ENCODE results near the gene KIF21B. TPM values are rescaled to one million over a fixed set of nuclear protein-coding genes. Genes with fewer than 3 reads are reported as not detected.

The KIF21B gene
- total and polyA plus RNA-seq, 2 of the 4 experiments (the other 2 are of a cell fraction) = 0.36 to 0.55 TPM

GRCh38 chr1:200988693-200989092 lies 34.8 kb downstream of the KIF21B start:
- WGBS, 2 experiments (ENCODE audit: extremely low coverage in 2 of 2, insufficient read length in 1 of 2) = 100% methylated on average over 2 of the region's 9 CpGs; no CpG with 5 or more reads in 1 of the 2 experiments
- Histone ChIP-seq H4K5ac (ENCODE audit: low read depth, low read length) (no peak overlapping the region), H3K4me1 (ENCODE audit: control insufficient read depth, insufficient read depth, low read length) (no peaks in the 10 kb centered on the region), H3K27ac (ENCODE audit: insufficient read depth, low read length) (no peak overlapping the region), H2AK9ac (replicated peaks; ENCODE audit: low read depth, low read length, poor library complexity) (no peak overlapping the region), H3K36me3 (ENCODE audit: control insufficient read depth, insufficient read depth, low read length) (no peaks in the 10 kb centered on the region), H3K27me3 (ENCODE audit: control insufficient read depth, insufficient read depth, low read length) (peaks cover 7% of the 10 kb centered on the region; the same call in 1 of the 2 replicates), H4K8ac (ENCODE audit: low read depth in 2 of 2, low read length in 2 of 2) (no peak overlapping the region), H3K23ac (ENCODE audit: low read depth, low read length) (no peak overlapping the region), H2BK20ac (ENCODE audit: low read depth, low read length) (no peak overlapping the region), H4K20me1 (ENCODE audit: insufficient read depth, low read length) (no peaks in the 10 kb centered on the region; the same call in 1 of the 2 replicates), H3K4ac (ENCODE audit: low read depth, low read length) (no peak overlapping the region), H3K18ac (ENCODE audit: low read depth, low read length) (no peak overlapping the region), H3K9ac (ENCODE audit: low read depth, low read length) (no peak overlapping the region), H2AK5ac (ENCODE audit: low read depth, low read length) (no peak overlapping the region), H4K91ac (ENCODE audit: insufficient read depth, low read depth, low read length) (no peak overlapping the region), H2BK15ac (ENCODE audit: low read depth, low read length) (no peak overlapping the region), H3K14ac (replicated peaks; ENCODE audit: low read depth, low read length) (no peak overlapping the region), H3K79me1 (ENCODE audit: low read depth in 1 of 2, low read length in 2 of 2) (no peaks in the 10 kb centered on the region), H3K9me3 (ENCODE audit: control insufficient read depth, insufficient read depth, low read length) (no peaks in the 10 kb centered on the region), H3K56ac (ENCODE audit: extremely low read depth, insufficient read depth, low read length) (no peak overlapping the region), H2AFZ (replicated peaks; ENCODE audit: low read length, poor library complexity) (no peak overlapping the region), H3K9me1 (ENCODE audit: insufficient read depth, low read length) (no peaks in the 10 kb centered on the region), H3K4me2 (ENCODE audit: low read depth, low read length) (no peak overlapping the region), H2BK120ac (ENCODE audit: low read depth, low read length) (no peak overlapping the region), H3K4me3 (ENCODE audit: insufficient read depth, low read depth, low read length) (no peak overlapping the region), H2BK5ac (ENCODE audit: low read depth, low read length, poor library complexity, severe bottlenecking) (no peak overlapping the region)
- no TSS peak for BruUV-seq (replicated peaks)
- TF ChIP-seq ELK1 (IDR thresholded peaks at IDR 0.05; ENCODE audit: borderline replicate concordance, low read depth, low read length) (no peak), MAZ (IDR thresholded peaks at IDR 0.05; ENCODE audit: borderline replicate concordance, low read depth, low read length) (no peak), SMC3 (IDR thresholded peaks at IDR 0.05; ENCODE audit: low read depth, low read length) (no peak), RCOR1 (IDR thresholded peaks at IDR 0.05; ENCODE audit: insufficient replicate concordance, low read length) (no peak), BHLHE40 (IDR thresholded peaks at IDR 0.05; ENCODE audit: low read depth, low read length) (no peak), CEBPB (IDR thresholded peaks at IDR 0.05; ENCODE audit: low read depth, low read length) (no peak), NFE2L2 (IDR thresholded peaks at IDR 0.05; ENCODE audit: low read depth, low read length) (no peak), MXI1 (IDR thresholded peaks at IDR 0.05; ENCODE audit: borderline replicate concordance, low read depth, low read length) (no peak), FOS (IDR thresholded peaks at IDR 0.05; ENCODE audit: low read depth, low read length) (no peak), CHD1 (IDR thresholded peaks at IDR 0.05; ENCODE audit: low read depth, low read length) (no peak), CTCF (conservative IDR thresholded peaks at IDR 0.05; ENCODE audit: low read depth, low read length) (no peak), MAFK (IDR thresholded peaks at IDR 0.05; ENCODE audit: low read depth, low read length) (no peak), RAD21 (IDR thresholded peaks at IDR 0.05; ENCODE audit: low read length) (no peak), POLR2A (IDR thresholded peaks at IDR 0.05; ENCODE audit: low read depth, low read length) (no peak), USF2 (IDR thresholded peaks at IDR 0.05; ENCODE audit: low read depth, low read length) (no peak), RFX5 (IDR thresholded peaks at IDR 0.05; ENCODE audit: low read depth, low read length) (no peak)
- CTCF ChIA-PET = interaction anchor here (2.4 kb wide), 1 partner anchor 16 kb away, joined by 8 read pairs; no protein-coding TSS in a partner anchor
- DNase-seq (no peak), ATAC-seq (ENCODE audit: low read depth) (no peak)
- dilution Hi-C loops (cut with HindIII; ENCODE audit: low sequenced_read_pairs, unreplicated experiment) = no loop called here
- in situ Hi-C loops (cut with MboI; ENCODE audit: low sequenced_read_pairs) = no loop called here
- intact Hi-C loops (cut with micrococcal nuclease) = no loop called here
- POLR2A ChIA-PET (ENCODE audit: unreplicated experiment) = no interaction called here

Data from IMR-90 (cell line).